Airway epithelial cell (primary cell): ENCODE data around the gene ADD1. TPM values are rescaled to one million over a fixed set of nuclear protein-coding genes. Genes with fewer than 3 reads are reported as not detected.

Source experiments
- total RNA-seq: library from RNA; depleted of rRNA; stranded (reverse); fragments of >200 nt; gene quantifications from 2 replicates; pipeline ENCODE4 v1.2.3, GENCODE V29; 2015

The ADD1 gene, protein sequence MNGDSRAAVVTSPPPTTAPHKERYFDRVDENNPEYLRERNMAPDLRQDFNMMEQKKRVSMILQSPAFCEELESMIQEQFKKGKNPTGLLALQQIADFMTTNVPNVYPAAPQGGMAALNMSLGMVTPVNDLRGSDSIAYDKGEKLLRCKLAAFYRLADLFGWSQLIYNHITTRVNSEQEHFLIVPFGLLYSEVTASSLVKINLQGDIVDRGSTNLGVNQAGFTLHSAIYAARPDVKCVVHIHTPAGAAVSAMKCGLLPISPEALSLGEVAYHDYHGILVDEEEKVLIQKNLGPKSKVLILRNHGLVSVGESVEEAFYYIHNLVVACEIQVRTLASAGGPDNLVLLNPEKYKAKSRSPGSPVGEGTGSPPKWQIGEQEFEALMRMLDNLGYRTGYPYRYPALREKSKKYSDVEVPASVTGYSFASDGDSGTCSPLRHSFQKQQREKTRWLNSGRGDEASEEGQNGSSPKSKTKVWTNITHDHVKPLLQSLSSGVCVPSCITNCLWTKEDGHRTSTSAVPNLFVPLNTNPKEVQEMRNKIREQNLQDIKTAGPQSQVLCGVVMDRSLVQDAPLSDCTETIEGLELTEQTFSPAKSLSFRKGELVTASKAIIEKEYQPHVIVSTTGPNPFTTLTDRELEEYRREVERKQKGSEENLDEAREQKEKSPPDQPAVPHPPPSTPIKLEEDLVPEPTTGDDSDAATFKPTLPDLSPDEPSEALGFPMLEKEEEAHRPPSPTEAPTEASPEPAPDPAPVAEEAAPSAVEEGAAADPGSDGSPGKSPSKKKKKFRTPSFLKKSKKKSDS
- 121 and 122 TPM in 2 replicates for total RNA-seq

GRCh38 chr4:2843263-2843940 lies at the start of gene ADD1:
TSS of gene ADD1 (plus strand) at chr4:2843844. CDS start at chr4:2875916, 32,072 bp downstream.

DNA sequence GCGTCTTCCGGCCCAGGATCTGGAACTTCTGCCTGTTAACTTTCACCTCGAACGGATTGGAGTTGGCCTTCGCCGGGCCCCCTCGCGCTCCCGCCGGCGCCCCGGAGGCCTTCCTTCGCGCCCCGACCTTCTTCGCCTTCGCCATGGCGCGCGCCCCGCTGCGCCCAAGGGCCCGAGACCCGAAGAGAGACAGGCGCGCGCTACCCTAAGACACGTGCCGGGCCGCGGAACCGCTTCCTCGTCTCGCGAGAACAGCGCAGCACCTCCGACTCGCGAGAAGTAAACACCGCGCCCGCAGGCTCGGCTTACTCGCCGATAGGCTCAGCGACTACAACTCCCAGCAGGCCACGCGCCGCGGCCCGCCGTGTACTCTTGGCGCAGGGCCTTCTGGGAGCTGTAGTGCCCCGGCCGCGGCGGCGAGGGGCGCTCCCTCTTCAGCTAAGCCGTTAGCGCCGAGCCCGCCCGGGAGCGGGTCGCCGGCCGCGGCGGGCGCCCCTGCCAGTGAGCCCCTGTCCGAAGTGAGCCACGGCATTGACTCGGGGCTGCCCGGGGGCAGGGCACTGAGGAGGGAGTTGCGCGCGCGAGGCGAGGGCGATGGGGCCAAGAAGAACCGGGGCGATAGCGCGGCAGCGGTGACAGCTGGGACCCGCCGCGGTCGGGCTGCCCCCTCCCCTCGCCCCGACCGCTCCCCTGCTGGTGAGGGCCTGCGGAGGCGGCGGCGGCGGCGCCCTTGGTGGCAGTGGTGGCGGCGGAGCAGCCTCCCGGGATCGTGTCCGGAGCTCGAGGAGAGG lies 119.7 kb downstream of the ADD1 start, which contains the start of the genes GRK4 and NOP14:
Gene GRK4 (plus strand): TSS at position 397 of the 791 bp plus-strand sequence. CDS start 500 bp downstream, outside the sequence.
Gene NOP14 (minus strand): TSS at position 232 of the 791 bp plus-strand sequence. CDS start 87 bp downstream, at position 145.

Other genes starting within 250 kb of the ADD1 start
- 39.5 and 48.8 TPM in 2 replicates for gene TNIP2, start 87.5 kb upstream of the ADD1 start, total RNA-seq
- 13.1 and 28.9 TPM in 2 replicates for gene SH3BP2, start 50.8 kb upstream of the ADD1 start, total RNA-seq
- gene NOP14, start 119.6 kb downstream of the ADD1 start, total RNA-seq, result 30.8 and 31.4 TPM in 2 replicates
- gene GRK4, start 119.7 kb downstream of the ADD1 start, total RNA-seq, result 1.9 and 2.5 TPM in 2 replicates
- gene HTT-AS, start 230.7 kb downstream of the ADD1 start, total RNA-seq, result not detected in 2 replicates
- gene HTT, start 230.8 kb downstream of the ADD1 start, total RNA-seq, result 28.7 and 32.5 TPM in 2 replicates